ENCODE measurements around the gene TIMM10.

GRCh38 chr11:57502870-57503269, 27.7 kb downstream of the TIMM10 start:
- TF ChIP-seq, protein P1, sequence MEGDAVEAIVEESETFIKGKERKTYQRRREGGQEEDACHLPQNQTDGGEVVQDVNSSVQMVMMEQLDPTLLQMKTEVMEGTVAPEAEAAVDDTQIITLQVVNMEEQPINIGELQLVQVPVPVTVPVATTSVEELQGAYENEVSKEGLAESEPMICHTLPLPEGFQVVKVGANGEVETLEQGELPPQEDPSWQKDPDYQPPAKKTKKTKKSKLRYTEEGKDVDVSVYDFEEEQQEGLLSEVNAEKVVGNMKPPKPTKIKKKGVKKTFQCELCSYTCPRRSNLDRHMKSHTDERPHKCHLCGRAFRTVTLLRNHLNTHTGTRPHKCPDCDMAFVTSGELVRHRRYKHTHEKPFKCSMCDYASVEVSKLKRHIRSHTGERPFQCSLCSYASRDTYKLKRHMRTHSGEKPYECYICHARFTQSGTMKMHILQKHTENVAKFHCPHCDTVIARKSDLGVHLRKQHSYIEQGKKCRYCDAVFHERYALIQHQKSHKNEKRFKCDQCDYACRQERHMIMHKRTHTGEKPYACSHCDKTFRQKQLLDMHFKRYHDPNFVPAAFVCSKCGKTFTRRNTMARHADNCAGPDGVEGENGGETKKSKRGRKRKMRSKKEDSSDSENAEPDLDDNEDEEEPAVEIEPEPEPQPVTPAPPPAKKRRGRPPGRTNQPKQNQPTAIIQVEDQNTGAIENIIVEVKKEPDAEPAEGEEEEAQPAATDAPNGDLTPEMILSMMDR (conservative IDR thresholded peaks at IDR 0.05; ENCODE audit: low read depth, low read length), result no peak
- TF ChIP-seq EZH2 (IDR thresholded peaks at IDR 0.05; ENCODE audit: low read length, unreplicated experiment), result no peak

Measured in PC-3 (cell line).